Central memory CD8-positive, alpha-beta T cell (primary cell): Measurements from ENCODE around the gene SLC9C1.

Experiments used
- ATAC-seq: fragments of 150-1000 bp; cut with Tn5 transposase; replicated peaks from 2 replicates; pipeline ENCODE4 v1.10.0; 2022; ENCODE audit warnings: mild to moderate bottlenecking, moderate FRiP score, moderate number of reproducible peaks; ENCODE audit not compliant: poor library complexity, severe bottlenecking; ENCODE audit errors: extremely low read depth
- DNase-seq, 2 donors: peaks; one replicate each; pipeline ENCODE4 v3.0.0; 2021; ENCODE audit warnings: low spot score in 2 of 2
- H3K27ac Mint-ChIP-seq: one replicate; pipeline ENCODE4 v1.8.0; 2022; ENCODE audit warnings: low read depth, mild to moderate bottlenecking, moderate library complexity, mixed read lengths
- H3K27me3 Mint-ChIP-seq: one replicate; pipeline ENCODE4 v1.8.0; 2022; ENCODE audit warnings: mixed read lengths
- H3K36me3 Mint-ChIP-seq: one replicate; pipeline ENCODE4 v1.8.0; 2022; ENCODE audit warnings: mild to moderate bottlenecking, moderate library complexity, mixed read lengths; ENCODE audit not compliant: insufficient read depth
- H3K4me1 Mint-ChIP-seq: one replicate; pipeline ENCODE4 v1.8.0; 2022; ENCODE audit warnings: mixed read lengths
- H3K4me3 Mint-ChIP-seq: one replicate; pipeline ENCODE4 v1.8.0; 2022; ENCODE audit warnings: mild to moderate bottlenecking, moderate library complexity, mixed read lengths
- H3K9me3 Mint-ChIP-seq: one replicate; pipeline ENCODE4 v1.8.0; 2022; ENCODE audit warnings: mixed read lengths

SLC9C1 gene

DNA sequence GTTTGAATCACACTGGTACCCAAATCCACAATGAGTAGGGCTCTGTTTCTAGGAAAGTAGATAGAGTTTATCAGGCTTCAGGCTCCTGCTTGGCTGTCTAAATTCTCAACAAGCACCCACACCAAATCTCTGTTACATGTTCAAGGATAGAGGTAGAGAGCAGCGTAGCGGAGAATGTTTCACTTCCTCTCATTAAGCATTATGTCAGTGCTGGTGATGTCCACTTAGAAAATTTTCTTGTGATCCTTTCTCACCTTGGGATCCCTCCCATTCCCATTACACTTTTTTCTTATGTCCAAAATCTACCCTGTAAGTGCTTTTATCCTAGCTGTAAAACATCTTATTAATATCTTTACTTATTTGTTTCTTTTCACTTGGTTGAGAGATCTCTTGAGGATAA, 126.3 kb downstream of the SLC9C1 start:
- no peaks in the 10 kb centered on the region for H3K27me3 Mint-ChIP-seq
- peaks cover 5% of the 10 kb centered on the region for H3K9me3 Mint-ChIP-seq
- ATAC-seq (no peak), DNase-seq (no peak)
- H3K27ac Mint-ChIP-seq: no peak overlapping the region
- H3K36me3 Mint-ChIP-seq: no peaks in the 10 kb centered on the region
- no peak overlapping the region for H3K4me3 Mint-ChIP-seq
- no peaks in the 10 kb centered on the region for H3K4me1 Mint-ChIP-seq

DNA sequence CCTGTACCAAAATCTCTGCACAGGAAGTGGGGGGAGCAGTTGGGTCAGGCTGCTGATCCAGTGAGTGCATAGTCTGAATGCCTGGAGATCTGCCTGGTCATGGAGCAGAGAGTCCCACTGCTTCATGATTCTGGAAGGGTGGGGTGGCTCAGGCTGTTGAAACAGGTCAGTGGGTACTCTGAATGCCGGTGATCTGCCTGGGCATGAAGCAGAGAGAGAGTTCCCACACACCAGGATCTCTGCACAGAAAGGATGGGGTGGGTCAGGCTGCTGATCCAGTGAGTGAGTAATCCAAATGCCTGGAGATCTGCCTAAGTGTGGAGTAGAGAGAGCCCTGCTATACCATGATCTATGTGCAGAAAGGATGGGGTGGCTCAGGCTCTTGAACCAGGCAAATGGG, 144.9 kb downstream of the SLC9C1 start:
- Mint-ChIP-seq H3K4me1 (no peaks in the 10 kb centered on the region), H3K9me3 (peaks cover 14% of the 10 kb centered on the region), H3K36me3 (peaks cover 2% of the 10 kb centered on the region), H3K27me3 (no peaks in the 10 kb centered on the region), H3K4me3 (no peak overlapping the region), H3K27ac (no peak overlapping the region)
- no peak for DNase-seq
- no peak for ATAC-seq

DNA sequence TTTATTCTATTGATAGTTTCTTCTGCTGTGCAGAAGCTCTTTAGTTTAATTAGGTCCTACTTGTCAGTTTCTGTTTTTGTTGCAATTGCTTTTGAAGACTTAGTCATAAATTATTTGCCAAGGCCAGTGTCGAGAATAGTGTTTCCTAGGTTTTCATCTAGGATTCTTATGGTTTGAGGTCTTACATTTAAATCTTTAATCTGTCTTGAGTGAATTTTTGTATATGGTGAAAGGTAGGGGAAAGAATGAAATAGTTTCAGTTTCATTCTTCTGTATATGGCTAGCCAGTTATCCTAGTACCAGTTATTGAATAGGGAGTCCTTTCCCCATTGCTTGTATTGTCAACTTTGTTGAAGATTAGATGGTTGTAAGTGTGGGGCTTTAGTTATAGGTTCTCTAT, 150.3 kb downstream of the SLC9C1 start:
- Mint-ChIP-seq H3K36me3 (peaks cover 2% of the 10 kb centered on the region), H3K27me3 (no peaks in the 10 kb centered on the region), H3K27ac (peak overlapping the region; percentile 41), H3K9me3 (peaks cover 14% of the 10 kb centered on the region), H3K4me3 (peak overlapping the region; percentile 50), H3K4me1 (peaks cover 7% of the 10 kb centered on the region)
- ATAC-seq (peak; percentile 61), DNase-seq (no peak)

DNA sequence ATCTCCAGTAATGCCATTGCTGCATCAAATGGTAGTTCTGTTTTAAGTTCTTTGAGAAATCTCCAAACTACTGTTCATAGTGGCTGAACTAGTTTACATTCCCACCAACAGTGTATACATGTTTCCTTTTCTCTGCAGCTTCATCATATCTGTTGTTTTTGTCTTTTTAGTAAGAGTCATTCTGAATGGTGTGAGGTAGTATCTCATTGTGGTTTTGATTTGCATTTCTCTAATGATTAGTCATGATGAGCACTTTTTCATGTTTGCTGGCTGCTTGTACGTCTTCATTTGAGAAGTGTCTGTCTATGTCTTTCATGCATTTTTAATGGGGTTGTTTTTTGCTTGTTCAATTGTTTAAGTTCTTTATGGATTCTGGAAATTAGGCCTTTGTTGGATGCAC, 150.8 kb downstream of the SLC9C1 start:
- Mint-ChIP-seq H3K36me3 (peaks cover 2% of the 10 kb centered on the region), H3K27me3 (no peaks in the 10 kb centered on the region), H3K27ac (peak overlapping the region; percentile 41), H3K4me3 (peak overlapping the region; percentile 50), H3K4me1 (peaks cover 7% of the 10 kb centered on the region), H3K9me3 (peaks cover 14% of the 10 kb centered on the region)
- ATAC-seq (peak; percentile 76), DNase-seq (no peak)

DNA sequence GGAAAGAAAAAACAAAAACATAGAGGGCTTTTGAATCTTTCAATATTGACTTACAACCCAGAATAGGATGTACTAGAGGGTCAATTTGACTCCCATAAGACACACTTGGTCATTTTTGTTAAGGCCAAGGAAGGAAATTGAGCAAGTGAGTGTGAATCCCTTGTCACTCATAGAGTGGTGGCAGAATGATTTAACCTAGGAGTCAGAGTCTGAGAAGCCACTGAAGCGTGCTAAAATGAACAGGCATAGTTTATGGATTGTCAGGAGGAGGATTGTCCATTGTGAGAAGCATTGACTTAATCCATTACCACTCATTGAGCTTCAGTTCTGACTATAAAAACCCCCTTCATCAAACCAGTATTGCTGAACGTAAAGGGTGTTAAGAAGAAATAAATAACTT, 152.7 kb downstream of the SLC9C1 start:
- Mint-ChIP-seq H3K36me3 (no peaks in the 10 kb centered on the region), H3K27ac (no peak overlapping the region), H3K4me3 (no peak overlapping the region), H3K27me3 (peaks cover 10% of the 10 kb centered on the region), H3K4me1 (peaks cover 16% of the 10 kb centered on the region), H3K9me3 (peaks cover under 1% of the 10 kb centered on the region)
- DNase-seq (no peak), ATAC-seq (no peak)

DNA sequence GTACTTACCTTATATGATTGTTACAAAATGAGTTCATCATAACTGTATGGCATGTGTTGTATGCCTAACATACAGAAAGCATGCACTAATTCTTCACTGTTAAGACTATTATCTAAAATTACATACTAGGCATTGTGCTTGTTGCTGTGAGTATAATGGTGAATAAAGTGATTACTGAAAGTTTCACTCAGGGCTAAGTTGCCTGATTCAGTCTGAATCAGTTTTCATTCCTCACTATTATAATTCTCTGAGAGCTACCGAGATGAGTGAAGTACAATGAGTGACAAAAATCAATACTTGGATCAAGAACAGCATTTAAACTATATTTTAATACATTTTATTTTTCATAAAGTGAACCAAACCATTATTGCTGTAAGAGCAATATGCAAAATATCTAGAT, 153.4 kb downstream of the SLC9C1 start:
- H3K27ac Mint-ChIP-seq: no peak overlapping the region

DNA sequence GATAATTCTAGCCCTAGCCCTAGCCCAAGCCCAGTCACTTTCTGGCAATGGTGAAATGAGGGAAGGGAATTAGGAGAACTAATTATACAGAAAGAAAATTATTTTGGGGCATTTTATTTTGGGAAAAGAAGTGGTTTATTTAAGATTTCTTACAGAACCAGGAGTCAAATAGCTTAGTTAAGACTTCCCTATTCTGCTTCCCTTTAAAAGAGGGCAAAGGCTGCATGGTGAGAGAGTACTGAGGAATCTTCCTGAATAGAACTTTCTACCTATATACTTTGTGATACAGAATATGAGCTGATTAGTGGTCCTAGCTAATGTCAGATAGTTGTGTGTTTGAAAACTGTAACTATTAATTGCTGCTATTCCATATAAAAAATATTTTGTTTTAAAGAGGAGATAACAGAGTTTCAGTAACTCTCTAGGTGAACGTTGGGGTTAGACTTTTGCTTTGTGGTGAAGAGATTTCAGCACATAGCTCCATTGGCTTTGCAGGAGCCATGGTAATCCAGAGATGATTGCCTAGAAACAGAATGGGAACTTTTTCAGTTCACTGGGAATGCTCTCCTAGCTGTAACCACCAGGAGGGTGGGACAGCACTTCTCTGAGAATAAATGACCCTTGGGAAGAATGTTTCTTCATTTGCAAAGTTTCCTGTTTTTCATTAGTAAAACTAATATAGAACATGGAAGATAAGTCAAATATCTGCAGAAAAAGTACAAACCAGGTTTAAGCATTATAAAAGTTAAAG, 155.6 kb downstream of the SLC9C1 start:
- Mint-ChIP-seq H3K4me1 (peaks cover 27% of the 10 kb centered on the region), H3K27ac (no peak overlapping the region), H3K27me3 (peaks cover 10% of the 10 kb centered on the region), H3K4me3 (no peak overlapping the region), H3K36me3 (peaks cover 1% of the 10 kb centered on the region), H3K9me3 (no peaks in the 10 kb centered on the region)
- ATAC-seq: no peak
- DNase-seq: no peak

More for the DNA sequence above, 153.4 kb downstream of the SLC9C1 start:
- H3K36me3 Mint-ChIP-seq: no peaks in the 10 kb centered on the region
- no peak overlapping the region for H3K4me3 Mint-ChIP-seq
- no peaks in the 10 kb centered on the region for H3K9me3 Mint-ChIP-seq
- H3K27me3 Mint-ChIP-seq: peaks cover 10% of the 10 kb centered on the region
- peaks cover 16% of the 10 kb centered on the region for H3K4me1 Mint-ChIP-seq
- ATAC-seq (no peak), DNase-seq (no peak)

DNA sequence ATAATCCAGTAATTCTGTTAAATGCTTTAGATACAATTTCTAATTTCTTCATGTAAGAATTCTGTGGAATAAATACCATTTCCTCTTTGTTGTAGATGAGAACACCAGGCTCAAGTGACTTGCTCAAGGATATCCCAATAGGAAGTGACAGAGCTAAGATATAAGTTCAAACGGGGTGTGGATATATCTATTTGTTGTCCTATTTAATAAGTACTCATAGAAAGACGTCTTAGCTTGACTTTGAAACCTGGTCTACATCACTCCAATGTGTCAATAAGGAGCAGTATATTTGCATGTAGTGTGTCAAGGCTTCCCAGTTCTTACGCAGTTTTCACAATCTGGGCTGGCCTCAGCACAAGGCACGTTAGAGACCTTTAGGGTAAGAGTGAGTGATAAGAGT, 156.2 kb downstream of the SLC9C1 start:
- Mint-ChIP-seq H3K9me3 (no peaks in the 10 kb centered on the region), H3K36me3 (peaks cover 3% of the 10 kb centered on the region), H3K27ac (no peak overlapping the region), H3K4me1 (peaks cover 29% of the 10 kb centered on the region), H3K4me3 (no peak overlapping the region), H3K27me3 (peaks cover 10% of the 10 kb centered on the region)
- no peak for ATAC-seq
- DNase-seq: no peak

DNA sequence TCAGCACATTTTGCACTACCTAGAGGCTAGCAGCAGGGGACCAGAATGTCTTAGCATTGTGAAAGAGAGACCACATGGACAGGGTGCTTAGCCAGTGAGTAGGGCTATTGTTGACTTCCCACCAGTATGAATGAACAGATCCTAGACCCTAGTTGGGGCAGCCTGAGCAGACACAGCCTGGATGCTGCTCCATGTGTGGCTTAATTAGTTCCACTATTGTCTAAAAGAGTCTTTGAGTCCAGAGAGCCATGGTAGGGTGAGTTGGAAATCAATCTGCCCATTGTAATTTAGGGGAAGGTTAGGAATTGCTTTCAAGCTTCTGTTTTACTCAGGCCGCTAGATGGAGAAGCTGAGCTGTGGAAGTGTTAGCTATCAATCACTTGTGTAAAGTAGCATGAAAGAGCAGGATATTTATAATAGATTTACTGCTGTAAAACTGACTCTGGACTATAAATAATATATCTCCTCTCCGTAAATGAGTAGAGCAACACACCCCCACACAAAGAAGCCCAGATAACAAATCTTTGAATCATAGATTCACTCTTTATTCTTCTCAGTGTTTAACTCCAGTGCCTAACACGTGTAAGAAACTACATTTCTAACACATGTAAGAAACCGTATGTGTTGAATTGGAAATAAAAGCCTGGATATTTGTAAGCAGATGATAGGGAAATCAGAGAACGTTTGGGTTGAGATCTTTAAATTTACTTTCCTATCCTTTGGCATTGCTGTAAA, 156.9 kb downstream of the SLC9C1 start:
- Mint-ChIP-seq H3K27ac (no peak overlapping the region), H3K4me3 (no peak overlapping the region), H3K27me3 (peaks cover 10% of the 10 kb centered on the region), H3K9me3 (no peaks in the 10 kb centered on the region), H3K4me1 (peaks cover 34% of the 10 kb centered on the region), H3K36me3 (peaks cover 3% of the 10 kb centered on the region)
- ATAC-seq: no peak
- DNase-seq: no peak

DNA sequence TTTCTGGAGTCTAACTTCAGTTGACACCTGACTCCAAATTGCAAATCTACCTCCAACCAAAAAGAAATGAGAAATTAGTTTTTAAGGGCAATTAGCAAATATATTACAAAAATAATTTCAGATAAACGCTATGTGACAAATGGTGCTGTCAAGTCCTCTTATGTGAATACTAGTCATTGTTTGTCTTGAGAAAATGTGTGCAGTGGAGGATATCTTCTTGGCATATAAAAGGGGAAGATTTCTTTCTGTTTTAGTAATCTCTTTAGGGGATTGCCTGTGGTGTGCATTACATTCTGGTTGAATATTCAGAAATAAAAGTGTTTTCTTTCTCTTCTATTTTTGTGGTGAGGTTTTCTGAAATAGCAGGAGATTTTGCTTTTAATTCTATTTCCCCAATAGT, 158.0 kb downstream of the SLC9C1 start:
- H3K4me1 Mint-ChIP-seq: peaks cover 35% of the 10 kb centered on the region
- ATAC-seq (no peak), DNase-seq (no peak)
- H3K9me3 Mint-ChIP-seq: no peaks in the 10 kb centered on the region
- H3K36me3 Mint-ChIP-seq: peaks cover 3% of the 10 kb centered on the region
- no peak overlapping the region for H3K27ac Mint-ChIP-seq
- no peak overlapping the region for H3K4me3 Mint-ChIP-seq
- H3K27me3 Mint-ChIP-seq: peaks cover 10% of the 10 kb centered on the region

DNA sequence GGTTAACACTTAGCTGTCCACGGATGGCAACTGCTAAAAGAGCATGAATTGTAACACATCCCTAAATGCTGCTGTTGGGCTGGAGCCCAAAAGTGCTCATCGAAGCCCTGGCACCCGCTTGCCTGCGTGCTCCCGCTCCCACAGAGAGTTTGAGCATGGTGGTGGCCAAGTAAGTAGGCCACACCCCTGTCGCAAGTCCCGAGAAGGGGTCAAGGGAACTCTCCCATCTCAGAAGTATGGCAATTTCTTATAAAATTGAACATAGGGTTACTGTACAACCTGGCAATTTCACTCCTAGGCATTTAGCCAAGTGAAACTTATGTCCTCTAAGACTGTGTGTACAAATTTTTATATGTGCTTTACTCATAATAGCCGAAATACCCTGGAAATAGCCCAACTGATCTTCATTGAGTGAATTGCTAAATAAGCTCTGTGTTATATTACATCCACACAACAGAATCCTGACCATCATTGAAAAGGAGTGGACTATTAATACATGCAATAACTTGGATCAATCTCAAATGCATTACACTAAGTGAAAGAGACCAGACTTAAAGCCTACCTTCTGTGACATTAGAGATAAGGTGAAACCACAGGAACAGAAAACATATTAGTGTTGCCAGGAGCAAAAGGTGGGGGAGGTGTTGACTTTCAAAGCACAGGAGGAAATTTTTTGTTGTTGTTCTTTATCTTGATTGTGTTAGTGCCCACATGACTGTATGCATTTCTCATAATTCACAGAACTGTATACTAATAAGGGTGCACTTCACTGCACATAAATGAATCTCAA, 159.5 kb downstream of the SLC9C1 start:
- DNase-seq (no peak), ATAC-seq (peak; percentile 34)
- H3K4me3 Mint-ChIP-seq: peak overlapping the region; percentile 17
- peaks cover 10% of the 10 kb centered on the region for H3K27me3 Mint-ChIP-seq
- peaks cover 42% of the 10 kb centered on the region for H3K4me1 Mint-ChIP-seq
- H3K36me3 Mint-ChIP-seq: peaks cover 3% of the 10 kb centered on the region
- H3K9me3 Mint-ChIP-seq: no peaks in the 10 kb centered on the region
- peak overlapping the region; percentile 83 for H3K27ac Mint-ChIP-seq

DNA sequence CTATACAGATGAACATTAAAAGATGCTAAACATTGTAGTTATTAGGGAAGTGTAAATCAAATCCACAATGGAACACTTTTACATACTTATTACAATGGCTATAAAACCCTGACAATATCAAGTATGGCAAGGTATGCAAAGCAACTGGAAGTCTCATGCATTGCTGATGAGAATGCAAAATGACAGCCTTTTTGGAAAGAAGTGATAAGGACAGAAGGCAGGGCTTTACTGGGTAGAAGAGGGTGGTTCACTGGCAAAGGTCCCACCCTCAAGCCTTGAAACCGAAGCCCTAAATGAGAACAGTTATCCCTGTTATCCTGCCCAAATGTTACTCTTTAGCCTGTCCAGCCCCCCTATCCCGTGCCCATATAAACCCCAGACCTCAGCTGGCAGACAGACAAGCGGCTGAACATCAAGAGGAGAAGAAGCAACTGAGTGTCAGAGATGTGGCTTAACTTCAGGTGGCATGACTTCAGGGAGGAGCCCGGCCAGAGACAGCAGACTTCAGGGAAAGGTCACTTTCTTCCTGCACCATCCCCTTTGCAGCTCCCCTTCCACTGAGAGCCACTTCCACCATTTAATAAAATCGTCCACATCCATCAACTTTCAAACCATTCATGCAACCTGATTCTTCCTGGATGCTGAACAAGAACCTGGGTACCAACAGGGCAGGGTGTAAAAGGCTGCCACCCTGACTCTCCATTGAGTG, 160.2 kb downstream of the SLC9C1 start:
- peak overlapping the region; percentile 81 for H3K4me3 Mint-ChIP-seq
- H3K27ac Mint-ChIP-seq: peak overlapping the region; percentile 83

More for the DNA sequence above, 160.2 kb downstream of the SLC9C1 start:
- Mint-ChIP-seq H3K9me3 (no peaks in the 10 kb centered on the region), H3K4me1 (peaks cover 47% of the 10 kb centered on the region), H3K36me3 (peaks cover 6% of the 10 kb centered on the region), H3K27me3 (peaks cover 10% of the 10 kb centered on the region)
- DNase-seq (no peak), ATAC-seq (no peak)
